Hair follicular keratinocyte (primary cell): ENCODE data around the gene ALOX5. TPM values are rescaled to one million over a fixed set of nuclear protein-coding genes. Genes with fewer than 3 reads are reported as not detected.

Experiments
- total RNA-seq: library from RNA; depleted of rRNA; stranded (reverse); fragments of >200 nt; gene quantifications from 2 replicates; pipeline ENCODE4 v1.2.3, GENCODE V29; 2015

The ALOX5 gene
- 0.16 TPM in 1 of 2 replicates, not detected in the other for total RNA-seq

GRCh38 chr10:45373576-45374349, at the start of gene ALOX5:
ALOX5 (plus strand) TSS chr10:45374216; CDS start chr10:45374280, 64 bp downstream.

Other genes starting within 250 kb of the ALOX5 start
- gene OR13A1, start 58.6 kb upstream of the ALOX5 start, total RNA-seq: not detected in 2 replicates